ENCODE results near the gene SH3PXD2A. TPM values are rescaled to one million over a fixed set of nuclear protein-coding genes. Genes with fewer than 3 reads are reported as not detected.

Gene SH3PXD2A
- total RNA-seq, 1 donor from 2014 or later: 12.2 TPM

DNA sequence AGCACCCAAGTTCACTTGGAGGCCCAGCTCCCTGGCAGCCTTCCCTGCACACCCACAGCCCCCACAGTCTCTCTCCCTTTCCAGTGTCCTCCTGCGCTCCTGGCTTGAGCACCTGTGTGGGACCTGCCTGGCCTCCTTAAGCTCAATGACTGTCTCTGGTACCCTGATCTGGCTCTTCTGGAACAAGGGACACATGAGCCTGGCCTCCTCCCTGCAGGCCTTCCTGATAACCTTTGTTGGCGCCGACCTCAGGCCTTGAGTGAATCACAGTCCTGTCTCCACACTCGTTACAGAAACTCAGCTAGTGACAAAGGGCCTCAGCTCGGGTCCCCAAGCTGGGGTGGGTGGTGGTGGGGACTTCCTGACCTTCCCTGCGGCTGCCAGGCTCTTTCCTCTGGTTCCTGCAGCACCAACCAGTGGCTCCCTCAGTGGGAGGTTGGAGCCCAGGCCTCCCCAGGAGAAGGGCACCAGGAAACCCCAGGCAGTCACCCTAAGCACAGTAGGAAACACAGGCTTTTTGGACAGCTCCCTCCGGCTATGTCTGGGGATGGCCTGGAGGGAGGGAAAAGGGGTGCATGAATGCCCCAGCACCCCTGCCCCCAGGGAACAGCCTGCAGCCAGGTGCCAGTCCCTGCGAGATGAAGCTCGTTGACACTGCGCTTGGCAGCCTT is 147.3 kb downstream of the SH3PXD2A start:
- H3K4me3 ChIP-seq (ENCODE audit: low read depth, low read length): no peak overlapping the region
- DNase-seq (ENCODE audit: low read depth): no peak
- TF ChIP-seq, protein P1, sequence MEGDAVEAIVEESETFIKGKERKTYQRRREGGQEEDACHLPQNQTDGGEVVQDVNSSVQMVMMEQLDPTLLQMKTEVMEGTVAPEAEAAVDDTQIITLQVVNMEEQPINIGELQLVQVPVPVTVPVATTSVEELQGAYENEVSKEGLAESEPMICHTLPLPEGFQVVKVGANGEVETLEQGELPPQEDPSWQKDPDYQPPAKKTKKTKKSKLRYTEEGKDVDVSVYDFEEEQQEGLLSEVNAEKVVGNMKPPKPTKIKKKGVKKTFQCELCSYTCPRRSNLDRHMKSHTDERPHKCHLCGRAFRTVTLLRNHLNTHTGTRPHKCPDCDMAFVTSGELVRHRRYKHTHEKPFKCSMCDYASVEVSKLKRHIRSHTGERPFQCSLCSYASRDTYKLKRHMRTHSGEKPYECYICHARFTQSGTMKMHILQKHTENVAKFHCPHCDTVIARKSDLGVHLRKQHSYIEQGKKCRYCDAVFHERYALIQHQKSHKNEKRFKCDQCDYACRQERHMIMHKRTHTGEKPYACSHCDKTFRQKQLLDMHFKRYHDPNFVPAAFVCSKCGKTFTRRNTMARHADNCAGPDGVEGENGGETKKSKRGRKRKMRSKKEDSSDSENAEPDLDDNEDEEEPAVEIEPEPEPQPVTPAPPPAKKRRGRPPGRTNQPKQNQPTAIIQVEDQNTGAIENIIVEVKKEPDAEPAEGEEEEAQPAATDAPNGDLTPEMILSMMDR (IDR thresholded peaks at IDR 0.05; ENCODE audit: insufficient read depth, low read length, poor library complexity, severe bottlenecking): no peak
- no peaks in the 10 kb centered on the region for H3K27me3 ChIP-seq (ENCODE audit: control insufficient read depth, insufficient read depth, low read length)
- no peaks in the 10 kb centered on the region for H3K36me3 ChIP-seq (ENCODE audit: control insufficient read depth, insufficient read depth, low read length)

DNA sequence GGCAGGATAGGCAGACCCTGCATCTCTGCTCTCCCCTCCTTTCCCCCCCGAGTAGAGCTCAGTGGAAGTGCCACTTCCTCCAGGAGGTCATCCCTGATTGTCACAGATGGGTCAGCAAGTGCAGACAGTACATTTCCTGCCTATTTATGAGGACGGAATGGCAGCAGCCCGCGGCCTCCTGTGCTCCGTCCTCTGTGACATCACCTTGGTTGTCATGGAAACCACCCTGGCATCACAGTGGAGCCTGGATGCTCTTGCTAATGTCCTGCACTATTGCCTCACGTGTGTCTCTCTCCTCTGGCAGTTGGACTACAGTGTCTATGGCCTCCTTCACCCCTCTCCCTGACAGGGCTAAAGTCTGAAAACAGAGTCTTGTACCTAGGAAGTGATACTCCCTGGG is 148.6 kb downstream of the SH3PXD2A start:
- DNase-seq (ENCODE audit: low read depth): no peak
- Histone ChIP-seq H3K36me3 (ENCODE audit: control insufficient read depth, insufficient read depth, low read length) (no peaks in the 10 kb centered on the region), H3K4me3 (ENCODE audit: low read depth, low read length) (no peak overlapping the region), H3K27me3 (ENCODE audit: control insufficient read depth, insufficient read depth, low read length) (no peaks in the 10 kb centered on the region)
- TF ChIP-seq, protein P1 (IDR thresholded peaks at IDR 0.05; ENCODE audit: insufficient read depth, low read length, poor library complexity, severe bottlenecking): no peak

DNA sequence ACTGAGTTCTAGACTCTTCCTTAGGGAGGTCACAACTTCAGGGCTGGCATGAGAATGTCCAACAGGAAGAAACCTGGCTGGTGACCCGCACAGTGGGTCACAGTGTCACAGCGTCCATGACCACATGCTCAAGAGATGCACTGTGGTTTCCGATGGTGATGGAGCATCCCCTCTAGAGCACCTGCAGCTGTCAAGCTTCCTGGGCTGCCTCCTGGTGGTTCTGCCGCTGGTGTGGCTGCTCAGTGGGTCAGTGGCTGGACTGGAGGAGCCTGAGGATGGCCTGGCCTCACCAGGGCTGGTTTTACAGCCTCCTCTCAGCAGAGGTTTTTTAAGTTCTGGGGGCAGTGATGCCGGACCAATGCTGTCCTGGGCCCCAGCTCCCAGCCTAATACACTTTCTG is 149.3 kb downstream of the SH3PXD2A start:
- DNase-seq (ENCODE audit: low read depth): no peak

DNA sequence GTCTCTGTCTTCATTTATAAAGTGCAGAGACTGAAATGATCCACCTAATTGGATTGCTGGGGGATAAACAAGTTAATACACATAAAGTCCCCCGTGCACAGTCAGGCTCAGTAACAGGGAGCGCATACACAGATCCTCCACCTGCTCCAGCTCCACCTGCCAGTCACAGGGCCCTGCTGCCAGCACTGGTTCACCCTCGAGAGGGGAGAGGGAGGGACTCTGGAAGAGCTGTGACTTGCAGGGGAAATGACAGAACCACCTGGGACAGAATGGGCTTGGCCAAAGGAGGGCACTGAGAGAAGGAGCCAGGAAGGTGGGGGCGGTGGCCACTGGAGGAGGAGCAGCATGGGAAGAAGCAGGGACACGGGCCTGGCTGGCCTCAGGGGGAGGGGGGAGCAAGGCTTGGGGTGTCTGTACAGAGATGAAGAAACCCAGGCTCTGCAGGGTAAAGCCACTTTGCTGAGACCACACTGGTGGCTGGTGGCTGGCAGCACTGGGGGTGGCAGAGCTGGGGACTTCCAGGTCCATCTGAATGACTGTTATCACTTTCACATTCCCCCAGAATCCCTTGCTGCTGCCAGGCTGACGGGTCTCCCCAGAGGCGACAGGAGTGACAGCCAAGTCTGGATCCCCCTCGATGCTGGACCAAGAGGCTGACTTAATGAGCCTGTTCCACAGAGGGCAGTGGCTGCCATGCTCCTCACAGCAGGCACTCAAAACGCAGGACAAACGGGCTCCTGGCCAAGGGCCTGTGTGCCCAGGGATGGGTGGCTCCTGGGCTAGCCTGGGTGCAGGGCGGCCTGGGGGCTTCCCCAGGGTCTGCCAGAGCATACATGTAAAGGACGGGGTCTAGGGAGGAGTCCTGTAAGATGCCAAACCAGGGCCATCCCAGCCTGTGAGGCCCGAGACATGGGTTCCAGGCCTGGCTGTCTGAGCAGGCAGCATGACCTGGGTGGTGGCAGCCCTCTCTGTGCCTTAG is 151.1 kb downstream of the SH3PXD2A start:
- Histone ChIP-seq H3K4me3 (ENCODE audit: low read depth, low read length) (no peak overlapping the region), H3K27me3 (ENCODE audit: control insufficient read depth, insufficient read depth, low read length) (no peaks in the 10 kb centered on the region), H3K36me3 (ENCODE audit: control insufficient read depth, insufficient read depth, low read length) (no peaks in the 10 kb centered on the region)
- TF ChIP-seq, protein P1 (IDR thresholded peaks at IDR 0.05; ENCODE audit: insufficient read depth, low read length, poor library complexity, severe bottlenecking): no peak
- no peak for DNase-seq (ENCODE audit: low read depth)

More for the DNA sequence above, 149.3 kb downstream of the SH3PXD2A start:
- Histone ChIP-seq H3K27me3 (ENCODE audit: control insufficient read depth, insufficient read depth, low read length) (no peaks in the 10 kb centered on the region), H3K36me3 (ENCODE audit: control insufficient read depth, insufficient read depth, low read length) (no peaks in the 10 kb centered on the region), H3K4me3 (ENCODE audit: low read depth, low read length) (no peak overlapping the region)
- TF ChIP-seq, protein P1 (IDR thresholded peaks at IDR 0.05; ENCODE audit: insufficient read depth, low read length, poor library complexity, severe bottlenecking): peak; percentile 8

DNA sequence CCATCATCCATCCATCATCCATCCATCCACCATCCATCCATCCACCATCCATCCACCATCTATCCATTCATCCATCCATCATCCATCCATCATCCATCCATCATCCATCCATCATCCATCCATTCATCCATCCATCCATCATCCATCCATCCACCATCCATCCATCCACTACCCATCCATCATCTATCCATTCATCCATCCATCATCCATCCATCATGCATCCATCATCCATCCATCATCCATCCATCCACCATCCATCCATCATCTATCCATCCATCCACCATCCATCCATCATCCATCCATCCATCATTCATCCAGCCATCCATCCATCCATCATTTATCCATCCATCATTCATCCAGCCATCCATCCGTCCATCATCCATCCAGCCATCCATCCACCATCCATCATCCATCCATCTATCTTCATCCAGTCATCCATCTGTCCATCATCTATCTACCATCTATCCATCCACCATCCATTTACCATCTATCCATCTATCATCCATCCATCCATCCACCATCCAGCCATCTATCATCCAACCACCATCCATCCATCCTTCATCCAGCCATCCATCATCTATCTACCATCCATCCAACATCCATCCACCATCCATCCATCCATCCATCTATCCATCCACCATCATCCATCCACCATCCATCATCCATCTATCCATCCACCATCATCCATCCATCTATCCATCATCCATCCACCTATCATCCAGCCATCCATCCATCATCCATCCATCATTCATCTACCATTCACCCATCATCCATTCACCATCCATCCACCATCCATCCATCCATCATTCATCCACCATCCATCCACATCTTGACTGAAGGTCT is 153.8 kb downstream of the SH3PXD2A start:
- TF ChIP-seq, protein P1 (IDR thresholded peaks at IDR 0.05; ENCODE audit: insufficient read depth, low read length, poor library complexity, severe bottlenecking): no peak
- Histone ChIP-seq H3K4me3 (ENCODE audit: low read depth, low read length) (no peak overlapping the region), H3K27me3 (ENCODE audit: control insufficient read depth, insufficient read depth, low read length) (no peaks in the 10 kb centered on the region), H3K36me3 (ENCODE audit: control insufficient read depth, insufficient read depth, low read length) (no peaks in the 10 kb centered on the region)
- no peak for DNase-seq (ENCODE audit: low read depth)
